PFSK-1 (cell line): ENCODE results near the gene MYO5C.

Experiments used
- FOXP2 ChIP-seq: optimal IDR thresholded peaks from 2 replicates; pipeline ENCODE3; 2011; ENCODE audit warnings: borderline replicate concordance, control low read depth, inconsistent platforms; ENCODE audit not compliant: insufficient read depth; ENCODE audit errors: extremely low read length, extremely low read depth
- POLR2AphosphoS5 ChIP-seq: IDR thresholded peaks from 2 replicates; pipeline ENCODE4 v1.6.1; 2012; ENCODE audit warnings: low read depth, mild to moderate bottlenecking, control low read depth, low read length, moderate library complexity
- REST ChIP-seq, 2 experiments: IDR thresholded peaks; 2 replicates each; pipeline versions ENCODE4 v1.6.1 to v1.8.0; 2011 to 2012; ENCODE audit warnings: low read depth in 2 of 2, low read length in 2 of 2, control low read depth in 1 of 2, inconsistent platforms in 1 of 2, mild to moderate bottlenecking in 1 of 2, moderate library complexity in 1 of 2; ENCODE audit not compliant: insufficient read depth in 1 of 2
- SIN3A ChIP-seq: IDR thresholded peaks from 2 replicates; pipeline ENCODE4 v1.6.1; 2012; ENCODE audit warnings: mild to moderate bottlenecking, low read length, moderate library complexity, borderline replicate concordance; ENCODE audit not compliant: insufficient read depth
- TAF1 ChIP-seq: IDR thresholded peaks from 2 replicates; pipeline ENCODE4 v1.6.1; 2012; ENCODE audit warnings: low read length, control low read depth, borderline replicate concordance; ENCODE audit not compliant: insufficient read depth

MYO5C gene

GRCh38 chr15:52180196-52180835 is 115.3 kb downstream of the MYO5C start:
- no peak for TF ChIP-seq FOXP2
- TF ChIP-seq REST (IDR thresholded peaks at IDR 0.05; ENCODE audit: insufficient read depth in 1 of 2, low read depth in 2 of 2, low read length in 2 of 2), result no peak
- TF ChIP-seq TAF1, result no peak
- TF ChIP-seq SIN3A, result no peak
- no peak for TF ChIP-seq POLR2AphosphoS5

- TF ChIP-seq POLR2AphosphoS5 (peak; percentile 68; the same call in 1 of the 2 replicates), FOXP2 (peak; percentile 57), SIN3A (no peak), TAF1 (no peak), REST (IDR thresholded peaks at IDR 0.05; ENCODE audit: insufficient read depth in 1 of 2, low read depth in 2 of 2, low read length in 2 of 2) (0 out of 4 replicates have a peak, but pooled peaks of 1 of the 2 experiments have one; percentile 21)
Measured at GRCh38 chr15:52179278-52180195, 116.1 kb downstream of the MYO5C start.

- no peak for TF ChIP-seq REST (IDR thresholded peaks at IDR 0.05; ENCODE audit: insufficient read depth in 1 of 2, low read depth in 2 of 2, low read length in 2 of 2)
- no peak for TF ChIP-seq TAF1
- no peak for TF ChIP-seq FOXP2
- TF ChIP-seq POLR2AphosphoS5, result no peak
Measured at GRCh38 chr15:52178765-52179164, 116.8 kb downstream of the MYO5C start.

- no peak for TF ChIP-seq SIN3A
- no peak for TF ChIP-seq REST (IDR thresholded peaks at IDR 0.05; ENCODE audit: insufficient read depth in 1 of 2, low read depth in 2 of 2, low read length in 2 of 2)
- TF ChIP-seq POLR2AphosphoS5, result no peak
- TF ChIP-seq TAF1, result no peak
- no peak for TF ChIP-seq FOXP2
Measured at GRCh38 chr15:52172869-52173268, 122.7 kb downstream of the MYO5C start.
